GM23338 (cell line): ENCODE measurements around the gene FHL2. TPM values are rescaled to one million over a fixed set of nuclear protein-coding genes. Genes with fewer than 3 reads are reported as not detected.
A peak's percentile ranks its signal among the peaks of the same experiment; 100 is the strongest.

Experiments used
- ATAC-seq: fragments of 200-7000 bp; cut with Tn5 transposase; 3 replicates; pipeline ENCODE4 v1.9.1; 2020
- DNase-seq: peaks from one replicate; pipeline ENCODE4 v3.0.0-alpha.2; 2015; ENCODE audit warnings: low spot score
- H2AFZ ChIP-seq: fragments of 200-600 bp; sonication (generic); 2 replicates; pipeline ENCODE4 v1.8.0; 2016; ENCODE audit warnings: antibody characterized with exemption, mild to moderate bottlenecking, moderate library complexity
- H3F3A ChIP-seq: fragments of 200-600 bp; sonication (generic); replicated peaks from 2 replicates; pipeline ENCODE4 v1.8.0; 2017; ENCODE audit warnings: antibody characterized with exemption, mixed run types, low read depth
- H3K27ac ChIP-seq: fragments of 200-600 bp; sonication (generic); 2 replicates; pipeline ENCODE4 v1.6.1; 2016; ENCODE audit warnings: low read depth
- H3K27me3 ChIP-seq: fragments of 200-600 bp; sonication (generic); 2 replicates; pipeline ENCODE4 v1.8.0; 2016; ENCODE audit warnings: mild to moderate bottlenecking, mixed run types, moderate library complexity; ENCODE audit not compliant: insufficient read depth
- H3K36me3 ChIP-seq: fragments of 200-600 bp; sonication (generic); 2 replicates; pipeline ENCODE4 v1.8.0; 2016; ENCODE audit warnings: mild to moderate bottlenecking; ENCODE audit not compliant: insufficient read depth
- H3K4me1 ChIP-seq: fragments of 200-600 bp; sonication (generic); 2 replicates; pipeline ENCODE4 v1.8.0; 2016; ENCODE audit warnings: mild to moderate bottlenecking, moderate library complexity; ENCODE audit not compliant: insufficient read depth
- H3K4me2 ChIP-seq: fragments of 200-600 bp; sonication (generic); 2 replicates; pipeline ENCODE4 v1.7.1; 2017; ENCODE audit warnings: mixed run types
- H3K4me3 ChIP-seq: fragments of 200-600 bp; sonication (generic); 2 replicates; pipeline ENCODE4 v1.6.1; 2016; ENCODE audit warnings: mixed run types
- H3K79me2 ChIP-seq: fragments of 200-600 bp; sonication (generic); replicated peaks from 2 replicates; pipeline ENCODE4 v1.8.0; 2017; ENCODE audit warnings: mild to moderate bottlenecking; ENCODE audit not compliant: insufficient read depth
- H3K9me2 ChIP-seq: fragments of 200-600 bp; sonication (generic); 2 replicates; pipeline ENCODE4 v1.8.0; 2017; ENCODE audit not compliant: insufficient read depth
- H4K20me1 ChIP-seq: fragments of 200-600 bp; sonication (generic); replicated peaks from 2 replicates; pipeline ENCODE4 v1.8.0; 2017; ENCODE audit warnings: mild to moderate bottlenecking; ENCODE audit not compliant: insufficient read depth
- H3K27ac Mint-ChIP-seq: 2 replicates; pipeline ENCODE4 v1.8.0; 2020; ENCODE audit warnings: inconsistent platforms, mild to moderate bottlenecking, moderate library complexity, mixed read lengths
- H3K27me3 Mint-ChIP-seq: 3 replicates; pipeline ENCODE4 v1.8.0; 2022; ENCODE audit warnings: low read depth, mild to moderate bottlenecking, moderate library complexity, mixed read lengths, inconsistent platforms; ENCODE audit not compliant: insufficient read depth, poor library complexity
- H3K36me3 Mint-ChIP-seq: 3 replicates; pipeline ENCODE4 v1.8.0; 2021; ENCODE audit warnings: low read depth, mild to moderate bottlenecking, inconsistent platforms, moderate library complexity, mixed read lengths
- H3K4me1 Mint-ChIP-seq: 3 replicates; pipeline ENCODE4 v1.8.0; 2020; ENCODE audit warnings: mild to moderate bottlenecking, inconsistent platforms, mixed read lengths
- H3K4me3 Mint-ChIP-seq: 3 replicates; pipeline ENCODE4 v1.8.0; 2021; ENCODE audit warnings: moderate library complexity, mild to moderate bottlenecking, inconsistent platforms, mixed read lengths
- H3K9me3 Mint-ChIP-seq: 3 replicates; pipeline ENCODE4 v1.8.0; 2020; ENCODE audit warnings: moderate library complexity, mild to moderate bottlenecking, inconsistent platforms, mixed read lengths
- CREB1 ChIP-seq: fragments of 250-450 bp; sonication (Bioruptor Pico); IDR thresholded peaks from 2 replicates; pipeline ENCODE4 v1.5.0; 2020; ENCODE audit warnings: low read depth, mild to moderate bottlenecking, moderate library complexity
- CTCF ChIP-seq, 2 experiments: fragments of 200-600 bp in 1 of 2; sonication (generic) in 1 of 2; conservative IDR thresholded peaks; 2 replicates each; pipeline versions ENCODE4 v1.5.1 to v1.6.1; 2016 to 2017; ENCODE audit warnings: antibody characterized with exemption in 2 of 2, low read depth in 2 of 2, mild to moderate bottlenecking in 2 of 2, moderate library complexity in 1 of 2
- ETS1 ChIP-seq: IDR thresholded peaks from 2 replicates; pipeline ENCODE4 v1.6.1; 2016; ENCODE audit warnings: antibody characterized with exemption
- EZH2 ChIP-seq: fragments of 200-600 bp; sonication (generic); IDR thresholded peaks from one replicate; pipeline ENCODE4 v1.8.0; 2017; ENCODE audit warnings: antibody characterized with exemption, mild to moderate bottlenecking, low read depth; ENCODE audit not compliant: unreplicated experiment
- REST ChIP-seq: IDR thresholded peaks from one replicate; pipeline ENCODE4 v1.6.1; 2018; ENCODE audit warnings: antibody characterized with exemption; ENCODE audit not compliant: unreplicated experiment
- STAT1 ChIP-seq: IDR thresholded peaks from one replicate; pipeline ENCODE4 v1.6.1; 2016; ENCODE audit warnings: antibody characterized with exemption; ENCODE audit not compliant: unreplicated experiment
- ZNF331 ChIP-seq: fragments of 250-450 bp; sonication (Bioruptor Pico); IDR thresholded peaks from 2 replicates; pipeline ENCODE4 v1.5.0; 2020; ENCODE audit warnings: low read depth, mild to moderate bottlenecking, moderate library complexity
- polyA plus RNA-seq: library from polyadenylated mRNA; unstranded; fragments of >200 nt; fragmentation: Nextera tagmentation; extraction: Ambion mirVana; gene quantifications from 2 replicates; pipeline ENCODE4 v1.2.1, GENCODE V29; 2016
- total RNA-seq: library from RNA; depleted of rRNA; stranded (reverse); fragments of >200 nt; shearing (Covaris generic); gene quantifications from 2 replicates; pipeline ENCODE4 v1.2.3, GENCODE V29; 2014

The FHL2 gene
- total and polyA plus RNA-seq, 2 experiments from 2014 or later = 29.0 to 30.9 TPM

- TF ChIP-seq ETS1 (no peak), ZNF331 (CRISPR knock-in tag) (no peak), STAT1 (no peak), REST (no peak), EZH2 (no peak)
Measured at GRCh38 chr2:105371156-105371555, 27.7 kb downstream of the FHL2 start (continued).

DNA sequence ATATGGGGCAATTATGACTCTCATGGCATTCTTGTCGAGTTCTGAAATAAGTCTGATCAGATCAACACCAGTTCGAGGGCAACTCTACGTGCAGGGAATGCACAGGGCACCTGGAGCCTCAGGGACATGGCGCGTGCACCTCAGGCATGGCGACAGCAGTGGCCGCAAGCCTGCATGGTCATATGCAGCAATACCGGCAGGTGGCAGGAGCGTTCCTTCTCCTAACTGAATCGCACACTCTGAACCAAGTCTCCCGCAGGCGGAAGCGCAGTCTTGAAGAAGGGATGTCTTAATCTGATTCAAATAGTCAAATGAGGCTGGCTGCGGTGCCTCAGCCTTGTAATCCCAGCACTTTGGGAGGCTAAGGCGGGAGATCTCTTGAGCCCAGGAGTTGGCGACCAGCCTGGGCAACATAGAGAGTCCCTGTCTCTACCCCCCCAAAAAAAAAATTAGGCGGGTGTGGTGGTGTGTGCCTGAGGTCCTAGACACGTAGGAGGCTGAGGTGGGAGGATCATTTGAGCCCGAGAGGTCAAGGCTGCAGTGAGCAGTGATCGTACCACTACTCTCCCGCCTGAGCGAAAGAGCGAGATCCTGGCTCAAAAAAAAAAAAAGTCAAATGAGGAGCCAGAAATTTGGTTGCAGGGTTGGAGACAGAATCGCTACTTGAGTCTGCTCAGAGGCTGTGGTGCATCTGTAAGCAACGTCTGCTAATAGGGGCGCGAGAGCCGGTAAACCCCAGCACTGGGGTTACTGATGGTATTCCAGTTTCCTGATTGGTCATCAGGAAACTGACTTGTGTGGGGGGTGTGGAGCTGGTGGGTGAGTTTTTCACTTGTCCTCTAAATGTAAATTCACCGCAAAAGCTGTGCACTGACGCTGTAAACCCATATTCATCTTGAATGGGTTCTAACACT lies 28.8 kb downstream of the FHL2 start:
- no peaks in the 10 kb centered on the region for H3K9me3 Mint-ChIP-seq
- no peak overlapping the region for H3K4me3 Mint-ChIP-seq
- no peak overlapping the region for H3K27ac Mint-ChIP-seq
- Histone ChIP-seq H3K4me1 (no peaks in the 10 kb centered on the region), H3K4me3 (no peak overlapping the region), H3K79me2 (no peaks in the 10 kb centered on the region), H3K36me3 (no peaks in the 10 kb centered on the region; the same call in 1 of the 2 replicates), H3F3A (no peaks in the 10 kb centered on the region), H3K9me2 (no peaks in the 10 kb centered on the region), H3K27me3 (no peaks in the 10 kb centered on the region), H3K4me2 (no peak overlapping the region), H3K27ac (no peak overlapping the region), H4K20me1 (no peaks in the 10 kb centered on the region; the same call in 1 of the 2 replicates), H2AFZ (no peak overlapping the region)
- TF ChIP-seq CREB1 (CRISPR knock-in tag) = no peak
- TF ChIP-seq CTCF (conservative IDR thresholded peaks at IDR 0.05; ENCODE audit: low read depth in 2 of 2) = peak; percentile 74 to 94
- ATAC-seq (peak; percentile 99), DNase-seq (peak; percentile 96)
- H3K4me1 Mint-ChIP-seq = 0 out of 3 replicates have a peak, but pooled peaks cover 2% of the 10 kb centered on the region
- H3K27me3 Mint-ChIP-seq = peaks cover 7% of the 10 kb centered on the region
- H3K36me3 Mint-ChIP-seq = peaks cover 31% of the 10 kb centered on the region
